GM23338 (cell line): ENCODE measurements around the gene SLC16A2. TPM values are rescaled to one million over a fixed set of nuclear protein-coding genes. Genes with fewer than 3 reads are reported as not detected.

ENCODE experiments used
- ATAC-seq: fragments of 200-7000 bp; cut with Tn5 transposase; 3 replicates; pipeline ENCODE4 v1.9.1; 2020
- DNase-seq: peaks from one replicate; pipeline ENCODE4 v3.0.0-alpha.2; 2015; ENCODE audit warnings: low spot score
- H2AFZ ChIP-seq: fragments of 200-600 bp; sonication (generic); 2 replicates; pipeline ENCODE4 v1.8.0; 2016; ENCODE audit warnings: antibody characterized with exemption, mild to moderate bottlenecking, moderate library complexity
- H3F3A ChIP-seq: fragments of 200-600 bp; sonication (generic); replicated peaks from 2 replicates; pipeline ENCODE4 v1.8.0; 2017; ENCODE audit warnings: antibody characterized with exemption, mixed run types, low read depth
- H3K27ac ChIP-seq: fragments of 200-600 bp; sonication (generic); 2 replicates; pipeline ENCODE4 v1.6.1; 2016; ENCODE audit warnings: low read depth
- H3K27me3 ChIP-seq: fragments of 200-600 bp; sonication (generic); 2 replicates; pipeline ENCODE4 v1.8.0; 2016; ENCODE audit warnings: mild to moderate bottlenecking, mixed run types, moderate library complexity; ENCODE audit not compliant: insufficient read depth
- H3K36me3 ChIP-seq: fragments of 200-600 bp; sonication (generic); 2 replicates; pipeline ENCODE4 v1.8.0; 2016; ENCODE audit warnings: mild to moderate bottlenecking; ENCODE audit not compliant: insufficient read depth
- H3K4me1 ChIP-seq: fragments of 200-600 bp; sonication (generic); 2 replicates; pipeline ENCODE4 v1.8.0; 2016; ENCODE audit warnings: mild to moderate bottlenecking, moderate library complexity; ENCODE audit not compliant: insufficient read depth
- H3K4me2 ChIP-seq: fragments of 200-600 bp; sonication (generic); 2 replicates; pipeline ENCODE4 v1.7.1; 2017; ENCODE audit warnings: mixed run types
- H3K4me3 ChIP-seq: fragments of 200-600 bp; sonication (generic); 2 replicates; pipeline ENCODE4 v1.6.1; 2016; ENCODE audit warnings: mixed run types
- H3K79me2 ChIP-seq: fragments of 200-600 bp; sonication (generic); replicated peaks from 2 replicates; pipeline ENCODE4 v1.8.0; 2017; ENCODE audit warnings: mild to moderate bottlenecking; ENCODE audit not compliant: insufficient read depth
- H3K9me2 ChIP-seq: fragments of 200-600 bp; sonication (generic); 2 replicates; pipeline ENCODE4 v1.8.0; 2017; ENCODE audit not compliant: insufficient read depth
- H4K20me1 ChIP-seq: fragments of 200-600 bp; sonication (generic); replicated peaks from 2 replicates; pipeline ENCODE4 v1.8.0; 2017; ENCODE audit warnings: mild to moderate bottlenecking; ENCODE audit not compliant: insufficient read depth
- H3K27ac Mint-ChIP-seq: 2 replicates; pipeline ENCODE4 v1.8.0; 2020; ENCODE audit warnings: inconsistent platforms, mild to moderate bottlenecking, moderate library complexity, mixed read lengths
- H3K27me3 Mint-ChIP-seq: 3 replicates; pipeline ENCODE4 v1.8.0; 2022; ENCODE audit warnings: low read depth, mild to moderate bottlenecking, moderate library complexity, mixed read lengths, inconsistent platforms; ENCODE audit not compliant: insufficient read depth, poor library complexity
- H3K36me3 Mint-ChIP-seq: 3 replicates; pipeline ENCODE4 v1.8.0; 2021; ENCODE audit warnings: low read depth, mild to moderate bottlenecking, inconsistent platforms, moderate library complexity, mixed read lengths
- H3K4me1 Mint-ChIP-seq: 3 replicates; pipeline ENCODE4 v1.8.0; 2020; ENCODE audit warnings: mild to moderate bottlenecking, inconsistent platforms, mixed read lengths
- H3K4me3 Mint-ChIP-seq: 3 replicates; pipeline ENCODE4 v1.8.0; 2021; ENCODE audit warnings: moderate library complexity, mild to moderate bottlenecking, inconsistent platforms, mixed read lengths
- H3K9me3 Mint-ChIP-seq: 3 replicates; pipeline ENCODE4 v1.8.0; 2020; ENCODE audit warnings: moderate library complexity, mild to moderate bottlenecking, inconsistent platforms, mixed read lengths
- CREB1 ChIP-seq: fragments of 250-450 bp; sonication (Bioruptor Pico); IDR thresholded peaks from 2 replicates; pipeline ENCODE4 v1.5.0; 2020; ENCODE audit warnings: low read depth, mild to moderate bottlenecking, moderate library complexity
- CTCF ChIP-seq, 2 experiments: fragments of 200-600 bp in 1 of 2; sonication (generic) in 1 of 2; conservative IDR thresholded peaks; 2 replicates each; pipeline versions ENCODE4 v1.5.1 to v1.6.1; 2016 to 2017; ENCODE audit warnings: antibody characterized with exemption in 2 of 2, low read depth in 2 of 2, mild to moderate bottlenecking in 2 of 2, moderate library complexity in 1 of 2
- ETS1 ChIP-seq: IDR thresholded peaks from 2 replicates; pipeline ENCODE4 v1.6.1; 2016; ENCODE audit warnings: antibody characterized with exemption
- EZH2 ChIP-seq: fragments of 200-600 bp; sonication (generic); IDR thresholded peaks from one replicate; pipeline ENCODE4 v1.8.0; 2017; ENCODE audit warnings: antibody characterized with exemption, mild to moderate bottlenecking, low read depth; ENCODE audit not compliant: unreplicated experiment
- EZH2phosphoT487 ChIP-seq: fragments of 200-600 bp; sonication (generic); IDR thresholded peaks from one replicate; pipeline ENCODE4 v1.8.1; 2018; ENCODE audit warnings: antibody characterized with exemption; ENCODE audit not compliant: unreplicated experiment
- JUNB ChIP-seq: IDR thresholded peaks from one replicate; pipeline ENCODE4 v1.6.1; 2016; ENCODE audit warnings: antibody characterized with exemption; ENCODE audit not compliant: unreplicated experiment
- NANOG ChIP-seq: IDR thresholded peaks from 2 replicates; pipeline ENCODE4 v1.6.1; 2016; ENCODE audit warnings: antibody characterized with exemption, borderline replicate concordance
- POLR2AphosphoS5 ChIP-seq: IDR thresholded peaks from 2 replicates; pipeline ENCODE4 v1.6.1; 2016; ENCODE audit warnings: antibody characterized with exemption, low read depth
- STAT1 ChIP-seq: IDR thresholded peaks from one replicate; pipeline ENCODE4 v1.6.1; 2016; ENCODE audit warnings: antibody characterized with exemption; ENCODE audit not compliant: unreplicated experiment
- ZNF114 ChIP-seq: fragments of 250-450 bp; sonication (Bioruptor Pico); IDR thresholded peaks from 2 replicates; pipeline ENCODE4 v1.5.0; 2020; ENCODE audit warnings: mild to moderate bottlenecking, moderate library complexity
- ZNF331 ChIP-seq: fragments of 250-450 bp; sonication (Bioruptor Pico); IDR thresholded peaks from 2 replicates; pipeline ENCODE4 v1.5.0; 2020; ENCODE audit warnings: low read depth, mild to moderate bottlenecking, moderate library complexity
- ZNF462 ChIP-seq: fragments of 250-450 bp; sonication (Bioruptor Pico); IDR thresholded peaks from 2 replicates; pipeline ENCODE4 v1.5.0; 2020; ENCODE audit warnings: mild to moderate bottlenecking, moderate library complexity
- polyA plus RNA-seq: library from polyadenylated mRNA; unstranded; fragments of >200 nt; fragmentation: Nextera tagmentation; extraction: Ambion mirVana; gene quantifications from 2 replicates; pipeline ENCODE4 v1.2.1, GENCODE V29; 2016
- total RNA-seq: library from RNA; depleted of rRNA; stranded (reverse); fragments of >200 nt; shearing (Covaris generic); gene quantifications from 2 replicates; pipeline ENCODE4 v1.2.3, GENCODE V29; 2014

The SLC16A2 gene
- total and polyA plus RNA-seq, 2 experiments from 2014 or later = 11.1 to 27.9 TPM

GRCh38 chrX:74526764-74527163, 105.5 kb downstream of the SLC16A2 start:
- H3F3A ChIP-seq = no peaks in the 10 kb centered on the region
- Mint-ChIP-seq H3K4me1 (peaks cover 4% of the 10 kb centered on the region; the same call in 1 of the 3 replicates), H3K27ac (no peak overlapping the region), H3K27me3 (peaks cover 7% of the 10 kb centered on the region), H3K4me3 (no peak overlapping the region), H3K36me3 (peaks cover 6% of the 10 kb centered on the region; the same call in 2 of the 3 replicates), H3K9me3 (no peaks in the 10 kb centered on the region)
- H3K9me2 ChIP-seq = no peaks in the 10 kb centered on the region
- no peaks in the 10 kb centered on the region for H3K4me1 ChIP-seq
- H3K4me3 ChIP-seq = no peak overlapping the region
- ATAC-seq (no peak), DNase-seq (no peak)
- H3K27me3 ChIP-seq = no peaks in the 10 kb centered on the region
- H4K20me1 ChIP-seq = no peaks in the 10 kb centered on the region
- H3K27ac ChIP-seq = no peak overlapping the region
- TF ChIP-seq ZNF114 (CRISPR knock-in tag) (no peak), POLR2AphosphoS5 (no peak), EZH2 (no peak), STAT1 (no peak), ETS1 (no peak), NANOG (no peak), JUNB (no peak), CTCF (conservative IDR thresholded peaks at IDR 0.05; ENCODE audit: low read depth in 2 of 2) (no peak), EZH2phosphoT487 (no peak), ZNF331 (CRISPR knock-in tag) (no peak), ZNF462 (no peak), CREB1 (CRISPR knock-in tag) (no peak)
- H2AFZ ChIP-seq = no peak overlapping the region
- H3K36me3 ChIP-seq = no peaks in the 10 kb centered on the region
- H3K79me2 ChIP-seq = no peaks in the 10 kb centered on the region
- no peak overlapping the region for H3K4me2 ChIP-seq
